GM12873 (cell line): Measurements from ENCODE around the gene C3orf18.

Experiments
- TF ChIP-seq, protein P1 (sequence below): IDR thresholded peaks from 2 replicates; pipeline ENCODE4 v1.5.1; 2012; ENCODE audit warnings: low read depth, mild to moderate bottlenecking, moderate library complexity, low read length, control low read depth; ENCODE audit not compliant: insufficient read depth; ENCODE audit errors: missing control alignments

The C3orf18 gene

GRCh38 chr3:50563867-50564266 lies 3.7 kb downstream of the C3orf18 start:
- TF ChIP-seq, protein P1, sequence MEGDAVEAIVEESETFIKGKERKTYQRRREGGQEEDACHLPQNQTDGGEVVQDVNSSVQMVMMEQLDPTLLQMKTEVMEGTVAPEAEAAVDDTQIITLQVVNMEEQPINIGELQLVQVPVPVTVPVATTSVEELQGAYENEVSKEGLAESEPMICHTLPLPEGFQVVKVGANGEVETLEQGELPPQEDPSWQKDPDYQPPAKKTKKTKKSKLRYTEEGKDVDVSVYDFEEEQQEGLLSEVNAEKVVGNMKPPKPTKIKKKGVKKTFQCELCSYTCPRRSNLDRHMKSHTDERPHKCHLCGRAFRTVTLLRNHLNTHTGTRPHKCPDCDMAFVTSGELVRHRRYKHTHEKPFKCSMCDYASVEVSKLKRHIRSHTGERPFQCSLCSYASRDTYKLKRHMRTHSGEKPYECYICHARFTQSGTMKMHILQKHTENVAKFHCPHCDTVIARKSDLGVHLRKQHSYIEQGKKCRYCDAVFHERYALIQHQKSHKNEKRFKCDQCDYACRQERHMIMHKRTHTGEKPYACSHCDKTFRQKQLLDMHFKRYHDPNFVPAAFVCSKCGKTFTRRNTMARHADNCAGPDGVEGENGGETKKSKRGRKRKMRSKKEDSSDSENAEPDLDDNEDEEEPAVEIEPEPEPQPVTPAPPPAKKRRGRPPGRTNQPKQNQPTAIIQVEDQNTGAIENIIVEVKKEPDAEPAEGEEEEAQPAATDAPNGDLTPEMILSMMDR: no peak

- TF ChIP-seq, protein P1: no peak
Measured at GRCh38 chr3:50562861-50563260, 4.7 kb downstream of the C3orf18 start.

- TF ChIP-seq, protein P1: no peak
Measured at GRCh38 chr3:50559702-50560101, 7.8 kb downstream of the C3orf18 start.

DNA sequence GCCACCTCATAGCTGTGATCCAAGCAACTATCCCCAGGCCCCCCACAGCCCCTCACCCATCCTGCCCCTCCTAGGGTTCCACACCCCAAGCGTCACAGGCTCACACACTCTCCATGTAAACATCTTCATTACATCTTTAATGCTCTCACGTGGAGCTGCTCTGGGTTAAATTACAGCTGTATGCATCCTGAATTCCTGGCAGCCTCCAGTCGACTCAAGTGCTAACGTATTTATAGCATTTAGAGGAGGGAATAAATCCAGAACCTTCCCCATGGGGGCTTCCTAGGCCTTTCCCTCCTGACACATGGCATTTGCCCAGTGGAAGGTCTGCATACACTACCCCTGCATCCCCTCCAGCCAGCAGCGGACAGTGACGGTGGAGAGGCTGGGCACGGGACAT lies 9.6 kb downstream of the C3orf18 start:
- TF ChIP-seq, protein P1: no peak

GRCh38 chr3:50557106-50557505 lies 10.4 kb downstream of the C3orf18 start:
- TF ChIP-seq, protein P1: no peak

DNA sequence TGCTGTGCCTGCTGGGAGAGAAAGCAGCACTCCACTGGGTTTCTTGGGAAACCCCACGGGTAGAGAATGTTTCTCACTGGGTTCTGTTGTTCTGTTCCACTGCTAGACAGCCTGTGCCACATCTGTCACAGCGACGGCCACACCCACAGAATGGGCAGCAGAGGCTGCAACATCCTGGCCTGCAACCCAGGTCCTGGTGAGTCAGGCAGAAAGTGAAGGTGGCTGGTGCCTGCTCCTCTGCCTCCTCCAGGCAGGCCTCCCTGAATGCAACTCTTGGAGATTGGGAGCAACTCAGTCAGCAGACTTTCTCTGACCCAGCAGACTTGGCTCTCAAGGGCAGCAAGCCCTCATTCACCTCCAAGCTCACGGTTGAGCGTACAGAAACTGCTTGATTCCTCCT lies 13.0 kb downstream of the C3orf18 start:
- TF ChIP-seq, protein P1: no peak

- TF ChIP-seq, protein P1: no peak
Measured at GRCh38 chr3:50552598-50552997, 14.9 kb downstream of the C3orf18 start.
